ENCODE results near the gene FOS.

DNA sequence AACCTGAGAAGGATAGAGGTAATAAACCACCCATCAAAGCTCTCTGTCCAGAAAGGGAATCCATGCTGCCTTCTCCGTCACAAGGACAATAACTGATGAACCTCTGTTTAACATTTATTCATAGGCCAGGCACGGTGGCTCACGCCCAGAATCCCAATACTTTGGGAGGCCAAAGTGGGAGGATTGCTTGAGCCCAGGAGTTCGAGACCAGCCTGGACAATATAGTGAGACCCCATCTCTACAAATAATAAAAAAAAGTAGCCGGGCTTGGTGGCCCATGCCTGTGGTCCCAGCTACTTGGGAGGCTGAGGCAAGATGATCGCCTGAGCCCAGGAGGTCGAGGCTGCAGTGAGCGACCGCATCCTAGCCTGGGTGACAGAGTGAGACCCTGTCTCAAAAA lies 7.1 kb upstream of the FOS start:
- TF ChIP-seq, protein P1, sequence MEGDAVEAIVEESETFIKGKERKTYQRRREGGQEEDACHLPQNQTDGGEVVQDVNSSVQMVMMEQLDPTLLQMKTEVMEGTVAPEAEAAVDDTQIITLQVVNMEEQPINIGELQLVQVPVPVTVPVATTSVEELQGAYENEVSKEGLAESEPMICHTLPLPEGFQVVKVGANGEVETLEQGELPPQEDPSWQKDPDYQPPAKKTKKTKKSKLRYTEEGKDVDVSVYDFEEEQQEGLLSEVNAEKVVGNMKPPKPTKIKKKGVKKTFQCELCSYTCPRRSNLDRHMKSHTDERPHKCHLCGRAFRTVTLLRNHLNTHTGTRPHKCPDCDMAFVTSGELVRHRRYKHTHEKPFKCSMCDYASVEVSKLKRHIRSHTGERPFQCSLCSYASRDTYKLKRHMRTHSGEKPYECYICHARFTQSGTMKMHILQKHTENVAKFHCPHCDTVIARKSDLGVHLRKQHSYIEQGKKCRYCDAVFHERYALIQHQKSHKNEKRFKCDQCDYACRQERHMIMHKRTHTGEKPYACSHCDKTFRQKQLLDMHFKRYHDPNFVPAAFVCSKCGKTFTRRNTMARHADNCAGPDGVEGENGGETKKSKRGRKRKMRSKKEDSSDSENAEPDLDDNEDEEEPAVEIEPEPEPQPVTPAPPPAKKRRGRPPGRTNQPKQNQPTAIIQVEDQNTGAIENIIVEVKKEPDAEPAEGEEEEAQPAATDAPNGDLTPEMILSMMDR (IDR thresholded peaks at IDR 0.05), result no peak
- TF ChIP-seq POLR2AphosphoS5 (IDR thresholded peaks at IDR 0.05), result no peak
